BLaER1 treated with 17β-estradiol and CSF1 and Interleukin-3, amounts not matched to agents 10 nM and 100 nM (cell line): ENCODE measurements around the gene CYP27A1.

Experiments used
- H3K27ac ChIP-seq, 11 experiments: shearing (Covaris generic); formaldehyde crosslinking; 2 replicates each; pipeline ENCODE4 v1.8.1; 2022
- H3K27me3 ChIP-seq, 11 experiments: shearing (Covaris generic); formaldehyde crosslinking; 2 replicates each; pipeline ENCODE4 v1.8.1; 2022
- H3K36me3 ChIP-seq, 11 experiments: shearing (Covaris generic); formaldehyde crosslinking; 2 replicates each; pipeline ENCODE4 v1.8.1; 2022
- H3K4me1 ChIP-seq, 10 experiments: shearing (Covaris generic); formaldehyde crosslinking; 2 replicates each; pipeline ENCODE4 v1.8.1; 2022
- H3K4me2 ChIP-seq, 11 experiments: shearing (Covaris generic); formaldehyde crosslinking; 2 replicates each; pipeline ENCODE4 v1.8.1; 2022
- H3K4me3 ChIP-seq, 10 experiments: shearing (Covaris generic); formaldehyde crosslinking; 2 replicates each; pipeline ENCODE4 v1.8.1; 2022
- H3K9ac ChIP-seq, 11 experiments: shearing (Covaris generic); formaldehyde crosslinking; 2 replicates each; pipeline ENCODE4 v1.8.1; 2022
- H3K9me3 ChIP-seq, 11 experiments: shearing (Covaris generic); formaldehyde crosslinking; replicated peaks in 1 of 11; 2 replicates each; pipeline ENCODE4 v1.8.1; 2022
- H4K20me1 ChIP-seq, 11 experiments: shearing (Covaris generic); formaldehyde crosslinking; 2 replicates each; pipeline ENCODE4 v1.8.1; 2022
- Cebpa-rat ChIP-seq, 11 experiments: shearing (Covaris generic); IDR thresholded peaks; 2 replicates each; pipeline ENCODE4 v1.8.1; 2022

CYP27A1 gene

DNA sequence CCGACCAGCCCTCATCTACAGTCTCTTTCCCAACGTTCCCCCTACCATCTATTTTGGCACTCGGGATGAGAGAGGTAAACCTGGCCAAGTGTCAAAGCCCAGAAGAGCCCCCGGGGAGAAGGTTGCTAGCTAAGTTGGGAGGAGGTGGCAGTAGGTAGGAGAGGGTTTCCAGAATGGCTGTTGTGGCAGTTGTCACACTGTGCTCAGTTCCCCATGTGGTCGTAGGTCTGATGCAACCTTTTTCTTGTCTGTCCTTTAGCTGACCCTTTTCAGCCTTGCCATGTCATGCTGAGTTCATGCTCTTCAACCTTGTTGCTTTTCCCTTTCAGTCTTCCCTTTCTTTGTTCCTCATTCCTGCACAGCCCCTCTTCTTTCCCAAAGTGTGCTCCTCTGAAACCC lies 36.8 kb upstream of the CYP27A1 start:
- H3K4me3 ChIP-seq, result no peak overlapping the region
- H3K27ac ChIP-seq, result peak overlapping the region in 8 of 11 experiments; percentile 32 to 88 (median 76); a peak in 13 of 22 replicates
- peaks cover 73 to 100% (median 94%) of the 10 kb centered on the region in 11 experiments for H3K36me3 ChIP-seq
- peaks cover 0 to 2% (median 0%) of the 10 kb centered on the region in 11 experiments; a peak in 1 of 22 replicates for H4K20me1 ChIP-seq
- peak overlapping the region in 5 of 11 experiments; percentile 46 to 64 (median 62); a peak in 11 of 22 replicates for H3K9ac ChIP-seq
- peak in 6 of 11 experiments; percentile 48 to 87 (median 70); a peak in 8 of 22 replicates for TF ChIP-seq Cebpa-rat (IDR thresholded peaks at IDR 0.05)
- H3K9me3 ChIP-seq, result peaks cover 0 to 12% (median 0%) of the 10 kb centered on the region in 11 experiments; a peak in 1 of 22 replicates
- H3K4me2 ChIP-seq, result peak overlapping the region in 6 of 11 experiments; percentile 20 to 87 (median 76); a peak in 11 of 22 replicates
- H3K27me3 ChIP-seq, result no peaks in the 10 kb centered on the region
- peaks cover 0 to 91% (median 24%) of the 10 kb centered on the region in 10 experiments; a peak in 13 of 20 replicates for H3K4me1 ChIP-seq

DNA sequence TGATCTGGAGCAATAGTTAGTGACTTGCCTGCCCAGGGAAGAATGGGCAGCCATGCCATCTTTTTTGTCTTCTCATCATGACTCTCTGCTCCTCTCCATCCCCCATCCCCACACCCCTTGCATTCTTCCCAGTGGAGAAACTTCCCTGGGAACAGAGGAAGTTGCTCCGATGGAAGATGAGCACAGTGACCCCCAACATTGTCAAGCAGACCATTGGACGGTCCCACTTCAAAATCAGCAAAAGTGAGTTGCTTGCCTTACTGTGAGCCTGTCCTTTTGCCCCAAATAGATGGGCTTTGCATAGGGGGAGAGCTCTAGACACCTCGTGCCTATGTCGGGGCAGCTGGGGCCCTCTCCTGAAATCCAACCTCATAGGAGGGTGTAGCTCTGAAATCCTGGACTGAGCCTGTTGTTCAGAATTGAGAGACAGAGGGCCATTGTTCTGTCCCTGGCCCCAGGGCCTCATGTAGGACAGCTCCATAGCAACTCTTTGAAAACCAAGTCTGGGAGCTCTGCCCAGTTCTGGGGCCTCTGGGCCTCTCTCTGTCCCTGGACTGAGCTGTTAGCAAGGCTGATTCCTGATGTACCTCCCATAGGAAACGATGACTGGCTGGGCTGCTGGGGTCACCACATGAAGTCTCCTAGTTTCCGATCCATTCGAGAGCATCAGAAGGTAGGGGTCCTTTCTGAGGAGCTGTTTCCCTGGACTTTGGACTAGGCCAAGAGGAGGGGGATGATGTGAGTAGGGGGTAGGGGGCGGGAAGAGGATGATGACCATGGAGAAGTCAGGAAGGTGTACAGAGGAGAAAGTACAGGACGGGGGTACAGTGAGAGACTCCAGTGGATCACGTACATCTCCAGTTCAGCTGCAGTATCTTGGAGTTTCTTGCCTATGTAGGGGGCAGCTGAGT lies 36.1 kb upstream of the CYP27A1 start:
- Histone ChIP-seq H3K9ac (peak overlapping the region in 5 of 11 experiments; percentile 18 to 64 (median 62); a peak in 7 of 22 replicates), H3K27me3 (no peaks in the 10 kb centered on the region), H3K27ac (peak overlapping the region in 8 of 11 experiments; percentile 32 to 88 (median 76); a peak in 13 of 22 replicates), H3K4me2 (peak overlapping the region in 6 of 11 experiments; percentile 20 to 87 (median 76); a peak in 11 of 22 replicates), H3K4me1 (peaks cover 0 to 85% (median 24%) of the 10 kb centered on the region in 10 experiments; a peak in 13 of 20 replicates), H4K20me1 (no peaks in the 10 kb centered on the region; a peak in 1 of 22 replicates), H3K4me3 (no peak overlapping the region), H3K9me3 (peaks cover 0 to 12% (median 0%) of the 10 kb centered on the region in 11 experiments; a peak in 1 of 22 replicates), H3K36me3 (peaks cover 73 to 100% (median 94%) of the 10 kb centered on the region in 11 experiments)
- peak in 1 of 11 experiments; percentile 16; a peak in 2 of 22 replicates for TF ChIP-seq Cebpa-rat (IDR thresholded peaks at IDR 0.05)

DNA sequence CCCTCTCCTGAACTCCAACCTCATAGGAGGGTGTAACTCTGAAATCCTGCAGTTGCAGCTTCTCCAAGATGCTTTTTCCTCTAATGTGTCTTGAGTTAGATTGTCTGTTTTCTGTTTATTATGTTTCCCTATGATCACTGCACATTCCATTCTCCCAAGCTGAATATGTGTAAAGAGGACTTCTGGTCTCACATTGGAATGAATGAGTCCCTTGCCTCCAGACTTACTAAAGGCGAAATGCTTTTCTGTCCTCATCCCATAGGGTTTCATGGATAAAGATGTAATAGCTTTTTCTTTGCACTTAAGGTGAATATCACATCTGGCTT lies 35.5 kb upstream of the CYP27A1 start:
- H3K9ac ChIP-seq, result no peak overlapping the region
- TF ChIP-seq Cebpa-rat (IDR thresholded peaks at IDR 0.05), result no peak
- H3K27ac ChIP-seq, result peak overlapping the region in 4 of 11 experiments; percentile 71 to 88 (median 85); a peak in 8 of 22 replicates
- no peak overlapping the region for H3K4me3 ChIP-seq
- H3K4me1 ChIP-seq, result peaks cover 0 to 79% (median 24%) of the 10 kb centered on the region in 10 experiments; a peak in 13 of 20 replicates
- H3K9me3 ChIP-seq, result peaks cover 0 to 12% (median 0%) of the 10 kb centered on the region in 11 experiments; a peak in 1 of 22 replicates
- no peaks in the 10 kb centered on the region; a peak in 1 of 22 replicates for H4K20me1 ChIP-seq
- H3K4me2 ChIP-seq, result peak overlapping the region in 4 of 11 experiments; percentile 73 to 87 (median 81); a peak in 5 of 22 replicates
- H3K27me3 ChIP-seq, result no peaks in the 10 kb centered on the region
- peaks cover 73 to 100% (median 94%) of the 10 kb centered on the region in 11 experiments for H3K36me3 ChIP-seq

DNA sequence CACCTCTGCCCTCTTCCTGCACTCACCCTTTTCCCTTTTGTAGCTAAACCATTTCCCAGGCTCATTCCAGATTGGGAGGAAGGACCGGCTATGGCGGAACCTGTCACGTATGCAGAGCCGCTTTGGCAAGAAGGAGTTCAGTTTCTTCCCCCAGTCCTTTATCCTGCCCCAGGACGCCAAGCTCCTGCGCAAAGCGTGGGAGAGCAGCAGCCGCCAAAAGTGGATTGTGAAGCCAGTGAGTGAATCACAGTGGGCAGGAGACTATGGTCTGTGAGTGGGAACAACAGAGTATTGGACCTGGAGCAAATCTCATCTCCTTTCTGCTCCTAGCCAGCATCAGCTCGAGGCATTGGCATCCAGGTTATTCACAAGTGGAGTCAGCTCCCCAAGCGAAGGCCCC lies 35.0 kb upstream of the CYP27A1 start:
- Histone ChIP-seq H3K27ac (peak overlapping the region in 3 of 11 experiments; percentile 10 to 37 (median 23); a peak in 2 of 22 replicates), H3K9me3 (peaks cover 0 to 12% (median 0%) of the 10 kb centered on the region in 11 experiments; a peak in 1 of 22 replicates), H3K36me3 (peaks cover 73 to 100% (median 94%) of the 10 kb centered on the region in 11 experiments), H3K4me2 (peak overlapping the region in 2 of 11 experiments; percentile 25 to 78; a peak in 2 of 22 replicates), H3K9ac (no peak overlapping the region), H3K4me3 (no peak overlapping the region), H4K20me1 (no peaks in the 10 kb centered on the region; a peak in 1 of 22 replicates), H3K4me1 (peaks cover 0 to 73% (median 24%) of the 10 kb centered on the region in 10 experiments; a peak in 13 of 20 replicates), H3K27me3 (no peaks in the 10 kb centered on the region)
- TF ChIP-seq Cebpa-rat (IDR thresholded peaks at IDR 0.05), result no peak

DNA sequence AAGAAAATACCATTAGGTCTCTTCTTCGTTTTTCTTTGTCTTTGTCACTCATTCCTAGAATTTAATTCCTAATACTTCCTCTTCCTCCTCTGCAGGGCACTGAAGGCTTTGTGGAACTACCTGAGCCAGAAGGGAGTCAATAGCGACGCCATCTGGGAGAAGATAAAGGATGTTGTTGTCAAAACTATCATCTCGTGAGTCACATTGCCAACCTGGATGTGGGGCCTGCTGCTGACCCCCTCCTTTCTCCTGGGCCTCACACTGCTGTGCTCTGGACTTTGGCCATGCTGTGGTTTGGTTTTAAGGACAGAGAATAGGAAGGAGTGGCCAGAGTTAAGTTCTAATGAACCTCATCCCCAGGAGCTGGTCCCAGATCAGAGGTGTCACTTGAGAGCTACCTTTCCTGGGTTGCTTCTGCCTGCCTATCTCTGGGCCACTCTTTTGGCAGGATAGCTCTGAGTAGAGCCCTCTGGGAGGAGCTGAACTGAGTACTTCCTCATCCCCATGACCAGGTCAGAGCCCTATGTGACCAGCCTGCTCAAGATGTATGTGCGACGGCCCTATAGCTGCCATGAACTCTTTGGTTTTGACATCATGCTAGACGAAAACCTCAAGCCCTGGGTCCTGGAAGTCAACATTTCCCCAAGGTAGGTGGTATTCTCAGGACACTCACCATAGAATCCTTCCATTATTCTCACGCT lies 33.1 kb upstream of the CYP27A1 start:
- Histone ChIP-seq H3K4me3 (no peak overlapping the region), H3K4me2 (peak overlapping the region in 3 of 11 experiments; percentile 3 to 32 (median 32); a peak in 2 of 22 replicates), H3K9ac (no peak overlapping the region), H3K27me3 (no peaks in the 10 kb centered on the region), H3K27ac (no peak overlapping the region), H3K4me1 (peaks cover 0 to 54% (median 16%) of the 10 kb centered on the region in 10 experiments; a peak in 13 of 20 replicates), H4K20me1 (no peaks in the 10 kb centered on the region; a peak in 1 of 22 replicates), H3K36me3 (peaks cover 85 to 100% (median 98%) of the 10 kb centered on the region in 11 experiments), H3K9me3 (peaks cover 0 to 12% (median 0%) of the 10 kb centered on the region in 11 experiments; a peak in 1 of 22 replicates)
- TF ChIP-seq Cebpa-rat (IDR thresholded peaks at IDR 0.05), result no peak

DNA sequence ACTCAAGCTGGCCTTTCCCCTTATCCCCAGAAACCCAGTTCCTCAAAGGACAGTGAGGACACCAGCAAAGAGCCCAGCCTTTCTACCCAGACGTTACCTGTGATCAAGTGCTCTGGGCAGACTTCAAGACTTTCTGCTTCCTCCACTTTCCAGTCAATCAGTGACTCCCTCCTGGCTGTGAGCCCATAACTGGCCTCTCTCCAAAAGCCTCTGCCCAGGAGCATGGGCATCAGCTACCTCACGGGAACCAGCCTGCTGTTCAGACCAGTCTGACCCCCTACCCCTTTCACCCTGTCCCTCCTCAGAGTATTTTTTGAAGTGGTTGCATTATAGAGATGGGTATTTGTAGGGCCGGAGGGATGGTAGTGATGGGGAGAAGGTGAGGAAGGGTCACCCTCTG lies 27.7 kb upstream of the CYP27A1 start:
- Histone ChIP-seq H3K9ac (no peak overlapping the region), H3K36me3 (peaks cover 78 to 97% (median 88%) of the 10 kb centered on the region in 11 experiments), H3K4me1 (peaks cover 0 to 10% (median 0%) of the 10 kb centered on the region in 10 experiments; a peak in 5 of 20 replicates), H3K27me3 (no peaks in the 10 kb centered on the region), H3K9me3 (no peaks in the 10 kb centered on the region), H3K4me3 (no peak overlapping the region), H4K20me1 (peaks cover 0 to 5% (median 0%) of the 10 kb centered on the region in 11 experiments; a peak in 1 of 22 replicates), H3K27ac (no peak overlapping the region), H3K4me2 (0 out of 22 replicates have a peak overlapping the region, but pooled peaks of 1 of the 11 experiments have one; percentile 4)
- no peak for TF ChIP-seq Cebpa-rat (IDR thresholded peaks at IDR 0.05)

DNA sequence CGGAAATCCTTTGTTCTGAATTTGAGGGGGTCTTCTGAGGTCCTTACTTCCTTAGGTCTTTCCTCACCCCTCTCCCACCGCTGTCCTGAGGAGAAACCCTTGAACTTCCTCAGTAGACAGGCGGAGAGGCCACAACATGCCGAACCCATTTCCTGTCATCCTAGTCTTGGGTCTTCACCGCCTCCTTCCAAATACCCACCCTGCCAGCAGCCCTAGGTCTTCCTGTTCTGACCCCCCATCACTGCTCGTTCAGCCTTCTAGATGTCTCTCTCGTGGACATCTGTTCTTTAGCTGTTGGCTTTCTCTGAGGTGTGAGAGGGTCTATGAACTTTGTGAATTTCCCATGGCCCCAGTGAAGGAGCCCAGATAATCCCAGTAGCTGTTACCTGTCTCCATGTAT lies 27.2 kb upstream of the CYP27A1 start:
- Histone ChIP-seq H4K20me1 (peaks cover 0 to 5% (median 0%) of the 10 kb centered on the region in 11 experiments; a peak in 1 of 22 replicates), H3K9me3 (no peaks in the 10 kb centered on the region), H3K27ac (no peak overlapping the region), H3K27me3 (no peaks in the 10 kb centered on the region), H3K4me2 (0 out of 22 replicates have a peak overlapping the region, but pooled peaks of 1 of the 11 experiments have one; percentile 4), H3K9ac (no peak overlapping the region), H3K4me3 (no peak overlapping the region), H3K4me1 (peaks cover 0 to 9% (median 0%) of the 10 kb centered on the region in 10 experiments; a peak in 4 of 20 replicates), H3K36me3 (peaks cover 72 to 94% (median 82%) of the 10 kb centered on the region in 11 experiments)
- no peak for TF ChIP-seq Cebpa-rat (IDR thresholded peaks at IDR 0.05)

DNA sequence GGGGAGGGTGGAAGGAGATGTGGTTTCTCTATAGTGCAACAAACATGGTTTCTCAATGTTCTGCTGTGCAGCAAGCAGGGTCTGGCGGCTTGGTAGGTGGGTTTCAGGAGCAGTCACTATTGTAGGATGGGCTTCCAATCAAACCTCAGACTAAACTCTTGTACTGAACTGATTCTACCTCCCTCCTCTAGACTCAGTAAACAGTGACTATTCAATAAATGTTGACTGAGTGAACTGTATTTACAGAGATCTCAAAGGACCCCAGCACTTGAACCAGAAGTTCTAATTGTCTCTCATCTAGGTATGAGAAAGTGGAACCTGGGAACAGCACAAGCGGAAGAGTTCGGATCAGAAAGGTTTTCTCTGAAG lies 26.8 kb upstream of the CYP27A1 start:
- Histone ChIP-seq H3K27me3 (no peaks in the 10 kb centered on the region), H3K9ac (no peak overlapping the region), H3K4me1 (peaks cover 0 to 9% (median 0%) of the 10 kb centered on the region in 10 experiments; a peak in 4 of 20 replicates), H3K27ac (no peak overlapping the region), H3K4me2 (no peak overlapping the region), H3K4me3 (no peak overlapping the region), H3K9me3 (no peaks in the 10 kb centered on the region), H4K20me1 (peaks cover 0 to 5% (median 0%) of the 10 kb centered on the region in 11 experiments; a peak in 1 of 22 replicates), H3K36me3 (peaks cover 68 to 90% (median 78%) of the 10 kb centered on the region in 11 experiments)
- TF ChIP-seq Cebpa-rat (IDR thresholded peaks at IDR 0.05), result no peak
